Right lobe of liver (tissue), 4 donors: ENCODE measurements around the gene PTCD3.

ENCODE experiments used
- POLR2A ChIP-seq: fragments of 450-650 bp; IDR thresholded peaks from one replicate; pipeline ENCODE4 v1.6.1; 2017; ENCODE audit warnings: antibody characterized with exemption, mild to moderate bottlenecking
- TF ChIP-seq, protein P1 (sequence below), 4 donors: fragments of 200-600 bp in 3 of 4; fragments of 450-650 bp in 1 of 4; IDR thresholded peaks; one replicate each; pipeline versions ENCODE4 v1.5.1 to v1.8.0; 2016 to 2022; ENCODE audit warnings: antibody characterized with exemption in 4 of 4, mild to moderate bottlenecking in 2 of 4
- donor health status: DM: no; HTN: no; CAD: no.
- donor health status: DM: no; HTN: no; CAD: no.
- donor health status: DM: no; HTN: yes; CAD: no.

GRCh38 chr2:86186431-86186830 lies 80.4 kb downstream of the PTCD3 start:
- TF ChIP-seq, protein P1, sequence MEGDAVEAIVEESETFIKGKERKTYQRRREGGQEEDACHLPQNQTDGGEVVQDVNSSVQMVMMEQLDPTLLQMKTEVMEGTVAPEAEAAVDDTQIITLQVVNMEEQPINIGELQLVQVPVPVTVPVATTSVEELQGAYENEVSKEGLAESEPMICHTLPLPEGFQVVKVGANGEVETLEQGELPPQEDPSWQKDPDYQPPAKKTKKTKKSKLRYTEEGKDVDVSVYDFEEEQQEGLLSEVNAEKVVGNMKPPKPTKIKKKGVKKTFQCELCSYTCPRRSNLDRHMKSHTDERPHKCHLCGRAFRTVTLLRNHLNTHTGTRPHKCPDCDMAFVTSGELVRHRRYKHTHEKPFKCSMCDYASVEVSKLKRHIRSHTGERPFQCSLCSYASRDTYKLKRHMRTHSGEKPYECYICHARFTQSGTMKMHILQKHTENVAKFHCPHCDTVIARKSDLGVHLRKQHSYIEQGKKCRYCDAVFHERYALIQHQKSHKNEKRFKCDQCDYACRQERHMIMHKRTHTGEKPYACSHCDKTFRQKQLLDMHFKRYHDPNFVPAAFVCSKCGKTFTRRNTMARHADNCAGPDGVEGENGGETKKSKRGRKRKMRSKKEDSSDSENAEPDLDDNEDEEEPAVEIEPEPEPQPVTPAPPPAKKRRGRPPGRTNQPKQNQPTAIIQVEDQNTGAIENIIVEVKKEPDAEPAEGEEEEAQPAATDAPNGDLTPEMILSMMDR (IDR thresholded peaks at IDR 0.05), result no peak
- TF ChIP-seq POLR2A, result no peak
